Stimulated activated CD8-positive, alpha-beta memory T cell treated with anti-CD3 and anti-CD28 coated beads, Interleukin-7, amount 100 ng/mL, for 48 hours (primary cell): ENCODE results near the gene GGPS1.
"Not testable (repeated sequence)": the region's sequence is repeated elsewhere in the genome, so short reads cannot be mapped to it uniquely, and the experiment has no call there.

ENCODE experiments used
- DNase-seq, 2 donors: peaks; one replicate each; pipeline ENCODE4 v3.0.0-alpha.2; 2020; ENCODE audit warnings: low read depth in 1 of 2; ENCODE audit errors: extremely low read depth in 1 of 2

The GGPS1 gene

GRCh38 chr1:235336903-235337302, 8.5 kb downstream of the GGPS1 start:
- DNase-seq: no peak

- DNase-seq: no peak
These were observed 11.4 kb downstream of the GGPS1 start for GRCh38 chr1:235339746-235340145.

- DNase-seq: no peak
These were observed 13.0 kb downstream of the GGPS1 start for GRCh38 chr1:235341334-235341733.

GRCh38 chr1:235342039-235342438, 13.7 kb downstream of the GGPS1 start:
- DNase-seq: no peak

GRCh38 chr1:235342471-235342870, 14.1 kb downstream of the GGPS1 start:
- no peak for DNase-seq

GRCh38 chr1:235343726-235344125, 15.4 kb downstream of the GGPS1 start:
- DNase-seq: no peak

GRCh38 chr1:235351441-235351840, 23.1 kb downstream of the GGPS1 start:
- no peak for DNase-seq

GRCh38 chr1:235351898-235352297, 23.5 kb downstream of the GGPS1 start:
- DNase-seq: no peak

- DNase-seq: no peak
These were observed 29.4 kb downstream of the GGPS1 start for GRCh38 chr1:235357485-235358373.

GRCh38 chr1:235358899-235359298, 30.5 kb downstream of the GGPS1 start:
- no peak for DNase-seq

- not testable (repeated sequence) for DNase-seq
These were observed 35.8 kb downstream of the GGPS1 start for GRCh38 chr1:235364189-235364588.

GRCh38 chr1:235366286-235366685, 37.9 kb downstream of the GGPS1 start:
- DNase-seq: peak; percentile 3 to 40

GRCh38 chr1:235367000-235367908, 38.9 kb downstream of the GGPS1 start, which contains the start of gene TBCE:
Gene TBCE, plus strand, starts transcription at chr1:235367427. Its CDS starts 12,623 bp downstream, at chr1:235380050.
- peak; percentile 78 to 88 for DNase-seq

- DNase-seq: no peak
These were observed 40.1 kb downstream of the GGPS1 start for GRCh38 chr1:235368428-235368827.

GRCh38 chr1:235369802-235370201, 41.4 kb downstream of the GGPS1 start:
- no peak for DNase-seq

- DNase-seq: no peak
These were observed 47.7 kb downstream of the GGPS1 start for GRCh38 chr1:235375919-235376605.

GRCh38 chr1:235378134-235378735, 49.9 kb downstream of the GGPS1 start:
- not testable (repeated sequence) for DNase-seq

GRCh38 chr1:235381955-235382739, 53.8 kb downstream of the GGPS1 start:
- not testable (repeated sequence) for DNase-seq

- DNase-seq: not testable (repeated sequence)
These were observed 57.3 kb downstream of the GGPS1 start for GRCh38 chr1:235385633-235386032.

- no peak for DNase-seq
These were observed 63.5 kb downstream of the GGPS1 start for GRCh38 chr1:235391874-235392273.
